OCI-LY3 (cell line): ENCODE data around the gene LMAN2L.

Experiments
- H2AFZ ChIP-seq: fragments of 200-600, 300-600 bp; shearing (Covaris generic); 2 replicates; pipeline ENCODE4 v1.6.0; 2014; ENCODE audit warnings: antibody characterized with exemption, low read depth, low read length
- H3K27ac ChIP-seq: fragments of 200-600, 300-600 bp; sonication (generic); 2 replicates; pipeline ENCODE4 v1.5.1; 2014; ENCODE audit warnings: mild to moderate bottlenecking, low read length, moderate library complexity, mixed read lengths
- H3K27me3 ChIP-seq: fragments of 200-600, 300-600 bp; sonication (generic); 2 replicates; pipeline ENCODE4 v1.6.1; 2014; ENCODE audit warnings: low read depth, low read length, mixed read lengths
- H3K36me3 ChIP-seq: fragments of 200-600, 300-600 bp; sonication (generic); replicated peaks from 2 replicates; pipeline ENCODE3; 2014; ENCODE audit warnings: low read depth, low read length, mixed read lengths
- H3K4me1 ChIP-seq: fragments of 300-600, 200-600 bp; sonication (generic); 2 replicates; pipeline ENCODE4 v1.6.1; 2014; ENCODE audit warnings: low read length, mixed read lengths
- H3K4me2 ChIP-seq: fragments of 200-600, 300-600 bp; sonication (generic); 2 replicates; pipeline ENCODE4 v1.6.1; 2014; ENCODE audit warnings: low read length, mixed read lengths
- H3K4me3 ChIP-seq: fragments of 300-600, 200-600 bp; sonication (generic); 2 replicates; pipeline ENCODE4 v1.5.1; 2014; ENCODE audit warnings: antibody characterized with exemption, mild to moderate bottlenecking, low read length, moderate library complexity
- H3K79me2 ChIP-seq: fragments of 300-600, 200-600 bp; shearing (Covaris generic); 2 replicates; pipeline ENCODE4 v1.6.1; 2014; ENCODE audit warnings: mild to moderate bottlenecking, low read length, mixed read lengths
- H3K9ac ChIP-seq: fragments of 300-600, 200-600 bp; shearing (Covaris generic); 2 replicates; pipeline ENCODE4 v1.6.0; 2014; ENCODE audit warnings: mild to moderate bottlenecking, low read length, moderate library complexity
- H3K9me3 ChIP-seq: fragments of 200-600, 300-600 bp; shearing (Covaris generic); 2 replicates; pipeline ENCODE4 v1.6.1; 2014; ENCODE audit warnings: low read length, mixed read lengths; ENCODE audit not compliant: insufficient read depth
- H4K20me1 ChIP-seq: fragments of 200-600, 300-600 bp; sonication (generic); 2 replicates; pipeline ENCODE4 v1.6.1; 2016; ENCODE audit warnings: low read length, mixed read lengths; ENCODE audit not compliant: insufficient read depth
- CTCF ChIP-seq: fragments of 200-600, 300-600 bp; sonication (generic); IDR thresholded peaks from 2 replicates; pipeline ENCODE4 v1.5.1; 2014; ENCODE audit warnings: antibody characterized with exemption, low read length, low read depth
- EZH2phosphoT487 ChIP-seq: fragments of 200-600 bp; shearing (Covaris generic); IDR thresholded peaks from 2 replicates; pipeline ENCODE4 v1.6.1; 2018; ENCODE audit warnings: antibody characterized with exemption, mixed run types, low read depth

The LMAN2L gene

GRCh38 chr2:96692094-96692971, 47.5 kb downstream of the LMAN2L start:
- Histone ChIP-seq H3K36me3 (no peaks in the 10 kb centered on the region), H4K20me1 (no peaks in the 10 kb centered on the region), H3K4me3 (no peak overlapping the region), H3K9me3 (no peaks in the 10 kb centered on the region), H3K79me2 (no peaks in the 10 kb centered on the region), H3K27ac (no peak overlapping the region), H3K27me3 (no peaks in the 10 kb centered on the region), H3K4me2 (no peak overlapping the region), H2AFZ (no peak overlapping the region), H3K9ac (no peak overlapping the region), H3K4me1 (no peaks in the 10 kb centered on the region)
- no peak for TF ChIP-seq EZH2phosphoT487
- TF ChIP-seq CTCF, result no peak

GRCh38 chr2:96691022-96691612, 48.7 kb downstream of the LMAN2L start:
- no peaks in the 10 kb centered on the region for H3K36me3 ChIP-seq
- no peaks in the 10 kb centered on the region for H3K27me3 ChIP-seq
- H3K9me3 ChIP-seq, result no peaks in the 10 kb centered on the region
- H3K4me3 ChIP-seq, result no peak overlapping the region
- TF ChIP-seq CTCF (no peak), EZH2phosphoT487 (no peak)
- H3K4me1 ChIP-seq, result no peaks in the 10 kb centered on the region
- no peak overlapping the region for H3K9ac ChIP-seq
- no peaks in the 10 kb centered on the region for H3K79me2 ChIP-seq
- H3K4me2 ChIP-seq, result no peak overlapping the region
- no peak overlapping the region for H2AFZ ChIP-seq
- no peak overlapping the region for H3K27ac ChIP-seq
- H4K20me1 ChIP-seq, result no peaks in the 10 kb centered on the region

DNA sequence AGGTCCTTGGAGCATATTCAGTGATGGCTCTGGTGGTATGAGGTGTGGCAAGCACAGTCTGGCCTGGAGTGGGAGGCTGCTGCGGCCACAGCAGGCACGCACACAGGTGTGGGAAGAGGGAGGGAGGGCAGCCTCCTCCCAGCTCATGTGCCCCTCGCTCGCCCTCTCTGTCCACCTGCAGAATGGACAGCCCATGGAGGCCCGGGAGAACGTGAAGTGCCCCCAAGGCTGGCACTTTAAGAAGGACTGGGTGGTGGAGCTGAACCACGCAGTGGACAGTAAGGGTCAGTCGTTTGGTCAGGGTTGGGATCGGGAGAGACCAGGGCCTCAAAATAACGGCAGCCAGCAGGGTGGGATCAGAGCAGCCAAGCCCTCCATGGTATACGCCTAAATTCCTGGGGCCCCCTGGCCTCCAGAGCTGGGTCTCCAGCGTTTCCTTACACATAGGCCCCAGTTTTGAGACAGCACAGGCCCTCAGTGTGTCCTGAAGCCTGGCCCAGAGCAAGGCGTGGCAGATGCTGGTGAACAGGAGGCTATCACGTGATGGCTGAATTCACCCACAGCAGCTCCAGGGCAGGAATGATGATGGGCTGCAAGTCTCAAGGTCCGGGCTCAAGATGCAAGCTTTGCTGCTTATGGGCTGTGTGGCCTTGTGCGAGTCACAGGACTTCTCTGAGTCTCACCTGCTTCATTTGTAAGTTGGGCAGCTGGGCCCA, 49.4 kb downstream of the LMAN2L start:
- no peaks in the 10 kb centered on the region for H3K4me1 ChIP-seq
- no peaks in the 10 kb centered on the region for H3K27me3 ChIP-seq
- TF ChIP-seq CTCF, result no peak
- TF ChIP-seq EZH2phosphoT487, result no peak

GRCh38 chr2:96689431-96689991, 50.4 kb downstream of the LMAN2L start:
- H3K79me2 ChIP-seq, result no peaks in the 10 kb centered on the region
- no peak for TF ChIP-seq CTCF
- TF ChIP-seq EZH2phosphoT487, result no peak
- no peaks in the 10 kb centered on the region for H3K36me3 ChIP-seq
- H3K4me3 ChIP-seq, result no peak overlapping the region
- no peaks in the 10 kb centered on the region for H3K4me1 ChIP-seq
- no peak overlapping the region for H3K4me2 ChIP-seq
- no peaks in the 10 kb centered on the region for H3K9me3 ChIP-seq
- H2AFZ ChIP-seq, result no peak overlapping the region
- no peak overlapping the region for H3K27ac ChIP-seq
- no peak overlapping the region for H3K9ac ChIP-seq
- no peaks in the 10 kb centered on the region for H4K20me1 ChIP-seq
- H3K27me3 ChIP-seq, result no peaks in the 10 kb centered on the region

More for the DNA sequence above, 49.4 kb downstream of the LMAN2L start:
- Histone ChIP-seq H3K4me3 (no peak overlapping the region), H2AFZ (no peak overlapping the region), H3K9me3 (no peaks in the 10 kb centered on the region), H3K27ac (no peak overlapping the region), H3K4me2 (no peak overlapping the region), H3K9ac (no peak overlapping the region), H4K20me1 (no peaks in the 10 kb centered on the region), H3K36me3 (no peaks in the 10 kb centered on the region), H3K79me2 (no peaks in the 10 kb centered on the region)
